Head of caudate nucleus (tissue), 42 donors: ENCODE data around the gene CCL17.
"Not testable (repeated sequence)": the region's sequence is repeated elsewhere in the genome, so short reads cannot be mapped to it uniquely, and the experiment has no call there.

ENCODE experiments used
- DNase-seq, 42 donors: peaks; one replicate each; pipeline versions ENCODE4 v3.0.0 to v3.0.0-alpha.2; 2020 to 2021; ENCODE audit warnings: mixed read lengths in 7 of 42
- intact Hi-C: fragments of 100-400 bp; cut with DNase I; formaldehyde crosslinking; loops from one replicate; pipeline ENCODE4 v1.15.0; 2022

CCL17 gene

DNA sequence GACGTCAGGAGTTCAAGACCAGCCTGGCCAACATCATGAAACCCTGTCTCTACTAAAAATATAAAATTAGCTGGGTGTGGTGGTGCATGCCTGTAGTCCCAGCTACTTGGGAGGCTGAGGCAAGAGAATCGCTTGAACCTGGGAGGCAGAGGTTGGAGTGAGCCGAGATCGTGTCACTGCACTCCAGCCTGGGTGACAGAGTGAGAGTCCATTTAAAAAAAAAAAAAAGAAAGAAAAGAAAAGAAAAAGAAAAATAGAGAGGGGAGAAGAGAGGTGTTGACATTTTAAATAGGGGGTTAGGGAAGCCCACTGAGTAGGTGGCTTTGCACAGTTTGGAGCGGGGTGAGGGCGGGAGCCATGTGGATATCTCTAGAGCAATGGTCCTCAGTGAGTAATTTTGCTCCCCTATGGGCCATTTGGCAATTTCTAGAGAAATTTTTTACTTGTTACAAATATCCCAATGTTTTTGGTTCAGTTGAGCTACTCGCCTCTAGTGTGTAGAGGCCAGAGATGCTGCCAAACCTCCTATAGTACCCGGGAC, 29.6 kb upstream of the CCL17 start:
- not testable (repeated sequence) for DNase-seq
- intact Hi-C loops, result loop anchor here (5.0 kb wide), 1 partner anchor 73 kb away; no protein-coding TSS in a partner anchor

GRCh38 chr16:57376313-57376818, 28.2 kb upstream of the CCL17 start:
- DNase-seq, result peak in 1 of 42 donors; percentile 42
- intact Hi-C loops, result no loop called here

DNA sequence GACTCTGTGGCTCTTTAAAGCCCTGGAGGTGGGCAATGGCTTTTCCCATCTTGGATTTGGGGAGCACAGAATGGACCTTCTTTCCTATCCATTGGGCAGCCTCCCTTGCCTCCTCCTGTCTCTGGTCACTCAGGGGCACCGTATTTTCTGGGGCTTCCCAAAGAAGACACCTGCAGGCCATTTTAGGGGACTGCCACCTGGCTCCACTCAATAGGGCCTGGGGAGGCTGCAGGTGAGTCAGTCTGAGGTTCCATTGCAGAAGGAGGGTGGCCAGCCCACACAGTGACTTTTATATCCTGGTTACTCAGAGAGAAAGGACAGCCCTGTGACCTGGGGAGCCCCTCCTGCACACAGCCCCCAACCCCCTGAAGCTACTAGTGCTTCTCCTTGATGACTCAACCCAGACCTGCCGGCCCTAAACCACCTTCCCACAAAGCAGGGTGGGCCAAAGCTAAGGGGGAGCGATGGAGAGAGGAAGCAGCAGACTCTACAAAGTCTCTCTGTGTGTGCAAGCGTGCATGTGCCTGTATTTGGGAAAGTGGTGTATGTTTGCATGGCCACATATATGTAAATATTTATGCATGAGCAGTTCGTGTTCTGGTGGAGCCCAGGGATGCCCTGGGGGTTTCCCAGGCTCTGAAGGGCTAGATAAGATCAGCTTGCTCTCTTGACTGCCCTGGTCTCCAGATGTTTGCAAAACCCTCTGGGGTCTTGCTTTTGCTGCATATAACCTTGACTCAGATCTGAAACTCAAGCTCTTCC, 27.3 kb upstream of the CCL17 start:
- DNase-seq, result no peak
- intact Hi-C loops, result no loop called here

- no peak for DNase-seq
- intact Hi-C loops, result no loop called here
These were observed 25.0 kb upstream of the CCL17 start for GRCh38 chr16:57379579-57379978.

- intact Hi-C loops, result no loop called here
- DNase-seq, result peak in 8 of 42 donors; percentile 16 to 61 (median 42)
These were observed 23.7 kb upstream of the CCL17 start for GRCh38 chr16:57380671-57381462.

DNA sequence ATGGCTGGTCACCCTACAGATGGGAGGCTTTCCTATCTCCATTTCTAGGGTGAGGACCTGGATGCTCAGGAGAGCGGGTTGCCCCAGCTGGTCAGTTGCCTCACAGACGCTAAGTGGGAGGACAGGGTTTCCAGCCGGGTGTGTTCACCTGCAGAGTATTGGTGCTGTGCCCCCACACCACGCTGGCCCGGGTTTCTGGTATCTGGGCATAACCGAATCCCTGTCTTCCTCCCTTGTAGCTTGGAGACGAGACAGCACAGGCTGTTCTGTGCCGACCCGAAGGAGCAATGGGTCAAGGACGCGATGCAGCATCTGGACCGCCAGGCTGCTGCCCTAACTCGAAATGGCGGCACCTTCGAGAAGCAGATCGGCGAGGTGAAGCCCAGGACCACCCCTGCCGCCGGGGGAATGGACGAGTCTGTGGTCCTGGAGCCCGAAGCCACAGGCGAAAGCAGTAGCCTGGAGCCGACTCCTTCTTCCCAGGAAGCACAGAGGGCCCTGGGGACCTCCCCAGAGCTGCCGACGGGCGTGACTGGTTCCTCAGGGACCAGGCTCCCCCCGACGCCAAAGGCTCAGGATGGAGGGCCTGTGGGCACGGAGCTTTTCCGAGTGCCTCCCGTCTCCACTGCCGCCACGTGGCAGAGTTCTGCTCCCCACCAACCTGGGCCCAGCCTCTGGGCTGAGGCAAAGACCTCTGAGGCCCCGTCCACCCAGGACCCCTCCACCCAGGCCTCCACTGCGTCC, 22.6 kb upstream of the CCL17 start:
- DNase-seq, result no peak
- intact Hi-C loops, result no loop called here

DNA sequence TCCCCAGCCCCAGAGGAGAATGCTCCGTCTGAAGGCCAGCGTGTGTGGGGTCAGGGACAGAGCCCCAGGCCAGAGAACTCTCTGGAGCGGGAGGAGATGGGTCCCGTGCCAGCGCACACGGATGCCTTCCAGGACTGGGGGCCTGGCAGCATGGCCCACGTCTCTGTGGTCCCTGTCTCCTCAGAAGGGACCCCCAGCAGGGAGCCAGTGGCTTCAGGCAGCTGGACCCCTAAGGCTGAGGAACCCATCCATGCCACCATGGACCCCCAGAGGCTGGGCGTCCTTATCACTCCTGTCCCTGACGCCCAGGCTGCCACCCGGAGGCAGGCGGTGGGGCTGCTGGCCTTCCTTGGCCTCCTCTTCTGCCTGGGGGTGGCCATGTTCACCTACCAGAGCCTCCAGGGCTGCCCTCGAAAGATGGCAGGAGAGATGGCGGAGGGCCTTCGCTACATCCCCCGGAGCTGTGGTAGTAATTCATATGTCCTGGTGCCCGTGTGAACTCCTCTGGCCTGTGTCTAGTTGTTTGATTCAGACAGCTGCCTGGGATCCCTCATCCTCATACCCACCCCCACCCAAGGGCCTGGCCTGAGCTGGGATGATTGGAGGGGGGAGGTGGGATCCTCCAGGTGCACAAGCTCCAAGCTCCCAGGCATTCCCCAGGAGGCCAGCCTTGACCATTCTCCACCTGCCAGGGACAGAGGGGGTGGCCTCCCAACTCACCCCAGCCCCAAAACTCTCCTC, 21.9 kb upstream of the CCL17 start:
- intact Hi-C loops, result no loop called here

DNA sequence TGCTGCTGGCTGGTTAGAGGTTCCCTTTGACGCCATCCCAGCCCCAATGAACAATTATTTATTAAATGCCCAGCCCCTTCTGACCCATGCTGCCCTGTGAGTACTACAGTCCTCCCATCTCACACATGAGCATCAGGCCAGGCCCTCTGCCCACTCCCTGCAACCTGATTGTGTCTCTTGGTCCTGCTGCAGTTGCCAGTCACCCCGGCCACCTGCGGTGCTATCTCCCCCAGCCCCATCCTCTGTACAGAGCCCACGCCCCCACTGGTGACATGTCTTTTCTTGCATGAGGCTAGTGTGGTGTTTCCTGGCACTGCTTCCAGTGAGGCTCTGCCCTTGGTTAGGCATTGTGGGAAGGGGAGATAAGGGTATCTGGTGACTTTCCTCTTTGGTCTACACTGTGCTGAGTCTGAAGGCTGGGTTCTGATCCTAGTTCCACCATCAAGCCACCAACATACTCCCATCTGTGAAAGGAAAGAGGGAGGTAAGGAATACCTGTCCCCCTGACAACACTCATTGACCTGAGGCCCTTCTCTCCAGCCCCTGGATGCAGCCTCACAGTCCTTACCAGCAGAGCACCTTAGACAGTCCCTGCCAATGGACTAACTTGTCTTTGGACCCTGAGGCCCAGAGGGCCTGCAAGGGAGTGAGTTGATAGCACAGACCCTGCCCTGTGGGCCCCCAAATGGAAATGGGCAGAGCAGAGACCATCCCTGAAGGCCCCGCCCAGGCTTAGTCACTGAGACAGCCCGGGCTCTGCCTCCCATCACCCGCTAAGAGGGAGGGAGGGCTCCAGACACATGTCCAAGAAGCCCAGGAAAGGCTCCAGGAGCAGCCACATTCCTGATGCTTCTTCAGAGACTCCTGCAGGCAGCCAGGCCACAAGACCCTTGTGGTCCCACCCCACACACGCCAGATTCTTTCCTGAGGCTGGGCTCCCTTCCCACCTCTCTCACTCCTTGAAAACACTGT, 21.0 kb upstream of the CCL17 start:
- intact Hi-C loops, result no loop called here
- DNase-seq, result peak in 7 of 42 donors; percentile 15 to 54 (median 28)

More for the DNA sequence above, 21.9 kb upstream of the CCL17 start:
- no peak for DNase-seq

DNA sequence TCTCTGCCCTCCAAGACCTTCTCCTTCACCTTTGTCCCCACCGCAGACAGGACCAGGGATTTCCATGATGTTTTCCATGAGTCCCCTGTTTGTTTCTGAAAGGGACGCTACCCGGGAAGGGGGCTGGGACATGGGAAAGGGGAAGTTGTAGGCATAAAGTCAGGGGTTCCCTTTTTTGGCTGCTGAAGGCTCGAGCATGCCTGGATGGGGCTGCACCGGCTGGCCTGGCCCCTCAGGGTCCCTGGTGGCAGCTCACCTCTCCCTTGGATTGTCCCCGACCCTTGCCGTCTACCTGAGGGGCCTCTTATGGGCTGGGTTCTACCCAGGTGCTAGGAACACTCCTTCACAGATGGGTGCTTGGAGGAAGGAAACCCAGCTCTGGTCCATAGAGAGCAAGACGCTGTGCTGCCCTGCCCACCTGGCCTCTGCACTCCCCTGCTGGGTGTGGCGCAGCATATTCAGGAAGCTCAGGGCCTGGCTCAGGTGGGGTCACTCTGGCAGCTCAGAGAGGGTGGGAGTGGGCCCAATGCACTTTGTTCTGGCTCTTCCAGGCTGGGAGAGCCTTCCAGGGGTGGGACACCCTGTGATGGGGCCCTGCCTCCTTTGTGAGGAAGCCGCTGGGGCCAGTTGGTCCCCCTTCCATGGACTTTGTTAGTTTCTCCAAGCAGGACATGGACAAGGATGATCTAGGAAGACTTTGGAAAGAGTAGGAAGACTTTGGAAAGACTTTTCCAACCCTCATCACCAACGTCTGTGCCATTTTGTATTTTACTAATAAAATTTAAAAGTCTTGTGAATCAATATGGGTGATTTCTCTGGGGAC, 20.1 kb upstream of the CCL17 start:
- intact Hi-C loops, result no loop called here
- DNase-seq, result peak in 9 of 42 donors; percentile 13 to 38 (median 25)

GRCh38 chr16:57385083-57385482, 19.5 kb upstream of the CCL17 start:
- intact Hi-C loops, result no loop called here
- no peak for DNase-seq

DNA sequence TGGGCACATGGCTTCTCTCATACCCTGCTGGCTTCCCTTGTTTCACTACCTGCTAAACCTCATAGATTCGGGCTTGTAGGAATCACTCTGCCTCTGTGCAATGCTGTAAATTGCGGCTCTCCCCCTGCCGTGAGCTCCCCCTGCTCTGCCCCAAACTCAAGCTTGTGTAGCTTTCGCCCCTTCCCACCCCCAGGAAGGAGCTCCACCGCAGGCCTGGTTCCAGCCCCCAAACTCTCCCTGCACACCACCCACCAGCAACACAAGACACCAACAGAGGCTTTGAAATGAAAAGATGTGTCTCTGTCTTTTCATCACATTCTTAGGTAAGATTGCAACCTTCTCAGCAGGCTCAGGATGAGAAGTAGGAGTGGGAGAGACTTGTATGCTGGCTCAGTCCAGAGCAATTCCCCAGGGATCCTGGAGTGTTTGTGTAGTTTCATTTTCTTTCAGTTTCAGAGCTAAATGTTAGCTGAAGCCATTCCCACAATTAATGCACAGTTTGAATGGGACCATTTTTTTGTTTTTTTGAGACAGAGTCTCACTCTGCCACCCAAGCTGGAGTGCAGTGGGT, 18.1 kb upstream of the CCL17 start:
- DNase-seq, result peak in 6 of 42 donors; percentile 19 to 73 (median 38)
- intact Hi-C loops, result no loop called here

DNA sequence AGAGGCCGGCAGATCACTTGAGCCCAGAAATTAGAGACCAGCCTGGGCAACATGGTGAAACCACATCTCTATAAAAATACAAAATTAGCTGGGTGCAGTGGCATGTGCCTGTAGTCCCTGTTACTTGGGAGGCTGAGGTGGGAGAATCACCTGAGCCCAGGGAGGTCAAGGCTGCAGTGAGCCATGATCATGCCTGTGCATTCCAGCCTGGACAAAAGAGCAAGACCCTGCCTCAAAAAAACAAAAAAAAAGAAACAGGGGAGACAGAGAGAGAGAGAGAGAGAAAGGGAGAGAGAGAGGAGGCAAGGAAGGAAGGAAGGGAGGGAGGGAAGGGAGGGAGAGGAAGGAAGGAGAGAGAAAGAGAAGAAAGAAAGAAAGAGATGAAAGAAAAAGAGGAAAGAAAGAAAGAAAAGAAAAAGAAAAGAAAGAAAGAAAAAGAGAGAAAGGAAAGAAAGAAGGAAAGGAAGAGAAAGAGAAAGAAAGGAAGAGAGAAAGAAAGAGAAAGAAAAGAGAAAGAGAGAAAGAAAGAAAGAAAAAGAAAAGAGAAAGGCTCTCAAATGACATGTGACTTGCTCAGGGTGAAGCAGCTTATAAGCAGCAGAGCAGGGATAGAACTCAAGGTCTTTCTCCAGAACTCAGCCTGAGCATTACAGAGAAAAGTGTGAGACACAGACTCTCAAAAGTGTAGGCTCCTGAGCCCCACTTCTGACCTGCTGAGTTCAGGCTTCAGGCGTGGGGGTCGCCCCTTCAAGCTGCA, 16.8 kb upstream of the CCL17 start:
- intact Hi-C loops, result no loop called here

GRCh38 chr16:57388359-57389086, 16.0 kb upstream of the CCL17 start:
- intact Hi-C loops, result no loop called here
- no peak for DNase-seq

More for the DNA sequence above, 16.8 kb upstream of the CCL17 start:
- DNase-seq, result no peak

- no peak for DNase-seq
- intact Hi-C loops, result no loop called here
These were observed 15.5 kb upstream of the CCL17 start for GRCh38 chr16:57389087-57389468.
